HG02943 (cell line): ENCODE measurements around the gene RAB37.

Experiments used
- ATAC-seq: cut with Tn5 transposase; IDR thresholded peaks from one replicate; pipeline ENCODE4 v1.9.1; 2021; ENCODE audit warnings: mild to moderate bottlenecking, low read depth, moderate library complexity; ENCODE audit not compliant: unreplicated experiment

Gene RAB37

GRCh38 chr17:74759941-74760340, 22.9 kb downstream of the RAB37 start:
- no peak for ATAC-seq

- no peak for ATAC-seq
Measured at GRCh38 chr17:74760404-74761105, 23.5 kb downstream of the RAB37 start.

GRCh38 chr17:74761419-74761818, 24.4 kb downstream of the RAB37 start:
- no peak for ATAC-seq

- no peak for ATAC-seq
Measured at GRCh38 chr17:74761931-74762330, 24.9 kb downstream of the RAB37 start.

GRCh38 chr17:74763565-74764387, 26.7 kb downstream of the RAB37 start:
- ATAC-seq, result no peak

GRCh38 chr17:74764751-74765286, 27.8 kb downstream of the RAB37 start:
- ATAC-seq, result no peak

GRCh38 chr17:74766413-74766812, 29.4 kb downstream of the RAB37 start:
- no peak for ATAC-seq

GRCh38 chr17:74767111-74767516, 30.1 kb downstream of the RAB37 start:
- ATAC-seq, result no peak

- ATAC-seq, result no peak
Measured at GRCh38 chr17:74768069-74768762, 31.2 kb downstream of the RAB37 start.

GRCh38 chr17:74768763-74769114, 31.7 kb downstream of the RAB37 start:
- no peak for ATAC-seq

- ATAC-seq, result no peak
Measured at GRCh38 chr17:74769266-74769855, 32.3 kb downstream of the RAB37 start.

- no peak for ATAC-seq
Measured at GRCh38 chr17:74769856-74770497, 32.9 kb downstream of the RAB37 start.

GRCh38 chr17:74770498-74771318, 33.7 kb downstream of the RAB37 start:
- no peak for ATAC-seq

GRCh38 chr17:74771319-74771914, 34.4 kb downstream of the RAB37 start:
- ATAC-seq, result no peak

GRCh38 chr17:74772053-74772452, 35.0 kb downstream of the RAB37 start:
- ATAC-seq, result no peak

- no peak for ATAC-seq
Measured at GRCh38 chr17:74773414-74773813, 36.4 kb downstream of the RAB37 start.

GRCh38 chr17:74773871-74774286, 36.8 kb downstream of the RAB37 start:
- no peak for ATAC-seq

- no peak for ATAC-seq
Measured at GRCh38 chr17:74775409-74776043, 38.5 kb downstream of the RAB37 start.
